SK-N-SH treated with all-trans-retinoic acid at 6 μM for 48 hours (cell line): ENCODE measurements around the gene DTNBP1.

ENCODE experiments used
- ATAC-seq: fragments of 200-7000 bp; cut with Tn5 transposase; 3 replicates; pipeline ENCODE4 v1.9.1; 2020; ENCODE audit warnings: mild to moderate bottlenecking, moderate library complexity
- ARNTL ChIP-seq: fragments of 450-650 bp; formaldehyde crosslinking; IDR thresholded peaks from 2 replicates; pipeline ENCODE4 v1.5.0; 2020; ENCODE audit warnings: low read depth, mild to moderate bottlenecking, moderate library complexity, borderline replicate concordance
- BACH2 ChIP-seq: fragments of 250-450 bp; sonication (Bioruptor Pico); IDR thresholded peaks from 2 replicates; pipeline ENCODE4 v1.9.0; 2021; ENCODE audit warnings: mild to moderate bottlenecking, borderline replicate concordance
- GLIS3 ChIP-seq: fragments of 250-450 bp; sonication (Bioruptor Pico); IDR thresholded peaks from 2 replicates; pipeline ENCODE4 v1.5.0; 2020; ENCODE audit warnings: mild to moderate bottlenecking, moderate library complexity
- ISL1 ChIP-seq: fragments of 250-450 bp; sonication (Bioruptor Pico); IDR thresholded peaks from 2 replicates; pipeline ENCODE4 v2.1.2; 2022; ENCODE audit warnings: mild to moderate bottlenecking, moderate library complexity
- RARB ChIP-seq: fragments of 250-450 bp; sonication (Bioruptor Pico); IDR thresholded peaks from 2 replicates; pipeline ENCODE4 v1.8.0; 2021; ENCODE audit warnings: mild to moderate bottlenecking, moderate library complexity
- SNAI2 ChIP-seq: fragments of 250-450 bp; sonication (Bioruptor Pico); IDR thresholded peaks from 2 replicates; pipeline ENCODE4 v1.5.0; 2020; ENCODE audit warnings: mild to moderate bottlenecking, moderate library complexity
- TCF4 ChIP-seq: fragments of 250-450 bp; sonication (Bioruptor Pico); IDR thresholded peaks from 2 replicates; pipeline ENCODE4 v1.8.0; 2021; ENCODE audit warnings: mild to moderate bottlenecking, moderate library complexity, borderline replicate concordance
- TOX ChIP-seq: fragments of 250-450 bp; sonication (Bioruptor Pico); IDR thresholded peaks from 2 replicates; pipeline ENCODE4 v1.8.0; 2021; ENCODE audit warnings: mild to moderate bottlenecking, moderate library complexity, borderline replicate concordance
- ZFP3 ChIP-seq: fragments of 250-450 bp; sonication (Bioruptor Pico); IDR thresholded peaks from 2 replicates; pipeline ENCODE4 v1.5.0; 2020; ENCODE audit warnings: mild to moderate bottlenecking, moderate library complexity
- ZNF8 ChIP-seq: fragments of 450-650 bp; formaldehyde crosslinking; IDR thresholded peaks from 2 replicates; pipeline ENCODE4 v1.5.0; 2020; ENCODE audit warnings: mild to moderate bottlenecking, moderate library complexity
- TF ChIP-seq, protein P1 (sequence below): fragments of 250-450 bp; sonication (Bioruptor Pico); IDR thresholded peaks from 2 replicates; pipeline ENCODE4 v1.5.1; 2020; ENCODE audit warnings: low read depth, mild to moderate bottlenecking, moderate library complexity
- TF ChIP-seq, protein P2 (sequence below): fragments of 250-450 bp; sonication (Bioruptor Pico); IDR thresholded peaks from 2 replicates; pipeline ENCODE4 v1.5.1; 2021; ENCODE audit warnings: mild to moderate bottlenecking, moderate library complexity
- TF ChIP-seq, protein P3 (sequence below): fragments of 250-450 bp; sonication (Bioruptor Pico); IDR thresholded peaks from 2 replicates; pipeline ENCODE4 v1.8.0; 2020; ENCODE audit warnings: mild to moderate bottlenecking, moderate library complexity, borderline replicate concordance
- TF ChIP-seq, protein P4 (sequence below): fragments of 250-450 bp; sonication (Bioruptor Pico); IDR thresholded peaks from 2 replicates; pipeline ENCODE4 v1.5.0; 2020; ENCODE audit warnings: mild to moderate bottlenecking, moderate library complexity
- TF ChIP-seq, protein P5 (sequence below): fragments of 250-450 bp; sonication (Bioruptor Pico); IDR thresholded peaks from 2 replicates; pipeline ENCODE4 v1.8.0; 2021; ENCODE audit warnings: low read depth, mild to moderate bottlenecking, moderate library complexity, borderline replicate concordance

Gene DTNBP1

DNA sequence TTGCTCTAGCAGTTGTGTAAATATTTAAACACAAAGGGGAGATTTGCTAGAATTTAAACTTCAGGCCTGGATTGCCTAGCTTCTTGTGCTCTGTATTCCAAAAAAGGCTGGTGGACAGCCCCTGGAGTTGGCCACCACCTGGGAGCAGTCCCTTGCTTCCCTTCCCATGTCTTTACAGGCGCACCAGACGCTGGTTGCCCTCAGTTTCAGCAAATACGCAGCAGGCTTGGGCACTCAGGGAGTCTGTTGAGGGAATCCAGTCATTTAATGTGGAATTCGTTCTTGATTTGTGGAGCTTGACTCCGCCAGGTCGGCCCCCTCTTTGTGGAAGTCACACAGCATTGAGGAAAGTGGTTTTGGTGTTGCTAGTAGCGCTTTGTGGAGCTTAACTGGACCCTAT is 156.8 kb downstream of the DTNBP1 start (continued):
- TF ChIP-seq, protein P1, sequence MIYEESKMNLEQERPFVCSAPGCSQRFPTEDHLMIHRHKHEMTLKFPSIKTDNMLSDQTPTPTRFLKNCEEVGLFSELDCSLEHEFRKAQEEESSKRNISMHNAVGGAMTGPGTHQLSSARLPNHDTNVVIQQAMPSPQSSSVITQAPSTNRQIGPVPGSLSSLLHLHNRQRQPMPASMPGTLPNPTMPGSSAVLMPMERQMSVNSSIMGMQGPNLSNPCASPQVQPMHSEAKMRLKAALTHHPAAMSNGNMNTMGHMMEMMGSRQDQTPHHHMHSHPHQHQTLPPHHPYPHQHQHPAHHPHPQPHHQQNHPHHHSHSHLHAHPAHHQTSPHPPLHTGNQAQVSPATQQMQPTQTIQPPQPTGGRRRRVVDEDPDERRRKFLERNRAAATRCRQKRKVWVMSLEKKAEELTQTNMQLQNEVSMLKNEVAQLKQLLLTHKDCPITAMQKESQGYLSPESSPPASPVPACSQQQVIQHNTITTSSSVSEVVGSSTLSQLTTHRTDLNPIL (CRISPR knock-in tag), result no peak
- TF ChIP-seq, all 23 proteins: peak for 0

DNA sequence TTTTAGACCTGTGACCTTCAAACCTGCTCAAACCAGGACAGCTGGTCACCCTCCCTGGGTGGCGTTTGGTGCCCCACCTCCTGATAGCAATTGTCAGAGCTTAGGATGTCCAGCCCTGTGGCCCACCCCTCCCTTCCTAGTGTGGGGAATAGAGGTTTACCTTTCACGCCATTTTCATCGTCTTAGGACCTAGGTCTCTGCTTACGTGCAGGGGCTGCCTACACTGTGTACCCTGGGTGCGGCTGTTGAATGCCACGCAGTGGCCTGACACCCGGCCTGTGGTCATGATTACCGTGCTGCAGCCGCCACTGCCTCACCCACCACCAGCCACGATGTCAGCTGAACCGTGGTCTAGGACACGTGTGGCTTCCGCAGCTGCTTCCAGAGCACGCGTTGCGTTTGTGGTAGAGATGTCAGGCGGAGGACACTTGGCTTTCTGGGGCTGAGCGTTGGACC is 157.3 kb downstream of the DTNBP1 start:
- ATAC-seq, result no peak
- TF ChIP-seq ARNTL (CRISPR knock-in tag), result no peak
- TF ChIP-seq RARB (CRISPR knock-in tag), result no peak
- TF ChIP-seq, protein P2, sequence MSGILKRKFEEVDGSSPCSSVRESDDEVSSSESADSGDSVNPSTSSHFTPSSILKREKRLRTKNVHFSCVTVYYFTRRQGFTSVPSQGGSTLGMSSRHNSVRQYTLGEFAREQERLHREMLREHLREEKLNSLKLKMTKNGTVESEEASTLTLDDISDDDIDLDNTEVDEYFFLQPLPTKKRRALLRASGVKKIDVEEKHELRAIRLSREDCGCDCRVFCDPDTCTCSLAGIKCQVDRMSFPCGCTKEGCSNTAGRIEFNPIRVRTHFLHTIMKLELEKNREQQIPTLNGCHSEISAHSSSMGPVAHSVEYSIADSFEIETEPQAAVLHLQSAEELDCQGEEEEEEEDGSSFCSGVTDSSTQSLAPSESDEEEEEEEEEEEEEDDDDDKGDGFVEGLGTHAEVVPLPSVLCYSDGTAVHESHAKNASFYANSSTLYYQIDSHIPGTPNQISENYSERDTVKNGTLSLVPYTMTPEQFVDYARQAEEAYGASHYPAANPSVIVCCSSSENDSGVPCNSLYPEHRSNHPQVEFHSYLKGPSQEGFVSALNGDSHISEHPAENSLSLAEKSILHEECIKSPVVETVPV (CRISPR knock-in tag), result no peak
- no peak for TF ChIP-seq SNAI2

DNA sequence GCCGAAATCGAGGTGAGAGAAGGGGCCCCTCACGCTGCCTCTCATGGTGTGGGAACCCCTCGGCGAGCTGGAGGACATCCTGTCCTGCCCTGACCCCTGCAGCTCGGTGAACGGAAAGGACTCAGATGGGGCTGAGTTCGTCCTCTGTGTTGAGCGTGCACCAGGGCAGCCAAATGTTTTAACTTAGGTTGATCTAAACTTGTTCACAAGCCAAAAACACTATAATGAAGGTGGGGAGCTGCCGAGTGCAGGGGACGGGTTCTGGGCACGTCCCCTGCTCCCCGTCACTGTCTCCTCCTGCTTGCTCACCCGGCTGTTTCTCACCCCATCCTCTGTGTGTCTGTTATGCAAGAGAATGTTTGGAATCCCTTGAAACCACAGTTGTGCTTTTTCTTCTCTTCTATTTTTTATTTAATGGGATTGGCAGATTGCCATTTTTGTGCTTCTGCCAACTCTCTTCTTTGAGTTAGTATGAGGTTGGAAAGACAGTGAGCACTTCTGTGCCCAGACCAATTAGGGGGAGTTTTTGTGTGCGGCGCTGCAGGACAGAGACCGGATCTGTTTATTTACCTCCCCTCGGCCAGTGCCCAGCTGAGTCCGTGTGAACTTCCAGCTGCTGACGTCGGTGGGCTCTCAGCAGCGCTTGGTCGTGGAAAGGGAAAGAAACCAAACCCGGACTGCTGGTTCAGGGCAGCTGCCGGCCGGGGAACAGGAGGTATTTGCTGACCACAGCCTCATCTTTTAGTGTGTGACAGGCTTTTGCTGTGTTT is 158.1 kb downstream of the DTNBP1 start:
- peak; percentile 92 for ATAC-seq
- TF ChIP-seq TOX (CRISPR knock-in tag), result 0 out of 2 replicates have a peak, but pooled peaks have one; percentile 21
- peak; percentile 69; the same call in 1 of the 2 replicates for TF ChIP-seq TCF4
- peak; percentile 74 for TF ChIP-seq ISL1 (CRISPR knock-in tag)
- TF ChIP-seq BACH2, result no peak
- TF ChIP-seq ZFP3, result no peak; the same call in 1 of the 2 replicates
- peak; percentile 51 for TF ChIP-seq GLIS3 (CRISPR knock-in tag)
- TF ChIP-seq, protein P3, sequence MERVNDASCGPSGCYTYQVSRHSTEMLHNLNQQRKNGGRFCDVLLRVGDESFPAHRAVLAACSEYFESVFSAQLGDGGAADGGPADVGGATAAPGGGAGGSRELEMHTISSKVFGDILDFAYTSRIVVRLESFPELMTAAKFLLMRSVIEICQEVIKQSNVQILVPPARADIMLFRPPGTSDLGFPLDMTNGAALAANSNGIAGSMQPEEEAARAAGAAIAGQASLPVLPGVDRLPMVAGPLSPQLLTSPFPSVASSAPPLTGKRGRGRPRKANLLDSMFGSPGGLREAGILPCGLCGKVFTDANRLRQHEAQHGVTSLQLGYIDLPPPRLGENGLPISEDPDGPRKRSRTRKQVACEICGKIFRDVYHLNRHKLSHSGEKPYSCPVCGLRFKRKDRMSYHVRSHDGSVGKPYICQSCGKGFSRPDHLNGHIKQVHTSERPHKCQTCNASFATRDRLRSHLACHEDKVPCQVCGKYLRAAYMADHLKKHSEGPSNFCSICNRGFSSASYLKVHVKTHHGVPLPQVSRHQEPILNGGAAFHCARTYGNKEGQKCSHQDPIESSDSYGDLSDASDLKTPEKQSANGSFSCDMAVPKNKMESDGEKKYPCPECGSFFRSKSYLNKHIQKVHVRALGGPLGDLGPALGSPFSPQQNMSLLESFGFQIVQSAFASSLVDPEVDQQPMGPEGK (CRISPR knock-in tag), result 0 out of 2 replicates have a peak, but pooled peaks have one; percentile 19
- TF ChIP-seq RARB (CRISPR knock-in tag), result no peak
- TF ChIP-seq, protein P4, sequence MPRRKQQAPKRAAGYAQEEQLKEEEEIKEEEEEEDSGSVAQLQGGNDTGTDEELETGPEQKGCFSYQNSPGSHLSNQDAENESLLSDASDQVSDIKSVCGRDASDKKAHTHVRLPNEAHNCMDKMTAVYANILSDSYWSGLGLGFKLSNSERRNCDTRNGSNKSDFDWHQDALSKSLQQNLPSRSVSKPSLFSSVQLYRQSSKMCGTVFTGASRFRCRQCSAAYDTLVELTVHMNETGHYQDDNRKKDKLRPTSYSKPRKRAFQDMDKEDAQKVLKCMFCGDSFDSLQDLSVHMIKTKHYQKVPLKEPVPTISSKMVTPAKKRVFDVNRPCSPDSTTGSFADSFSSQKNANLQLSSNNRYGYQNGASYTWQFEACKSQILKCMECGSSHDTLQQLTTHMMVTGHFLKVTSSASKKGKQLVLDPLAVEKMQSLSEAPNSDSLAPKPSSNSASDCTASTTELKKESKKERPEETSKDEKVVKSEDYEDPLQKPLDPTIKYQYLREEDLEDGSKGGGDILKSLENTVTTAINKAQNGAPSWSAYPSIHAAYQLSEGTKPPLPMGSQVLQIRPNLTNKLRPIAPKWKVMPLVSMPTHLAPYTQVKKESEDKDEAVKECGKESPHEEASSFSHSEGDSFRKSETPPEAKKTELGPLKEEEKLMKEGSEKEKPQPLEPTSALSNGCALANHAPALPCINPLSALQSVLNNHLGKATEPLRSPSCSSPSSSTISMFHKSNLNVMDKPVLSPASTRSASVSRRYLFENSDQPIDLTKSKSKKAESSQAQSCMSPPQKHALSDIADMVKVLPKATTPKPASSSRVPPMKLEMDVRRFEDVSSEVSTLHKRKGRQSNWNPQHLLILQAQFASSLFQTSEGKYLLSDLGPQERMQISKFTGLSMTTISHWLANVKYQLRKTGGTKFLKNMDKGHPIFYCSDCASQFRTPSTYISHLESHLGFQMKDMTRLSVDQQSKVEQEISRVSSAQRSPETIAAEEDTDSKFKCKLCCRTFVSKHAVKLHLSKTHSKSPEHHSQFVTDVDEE (CRISPR knock-in tag), result peak; percentile 64

DNA sequence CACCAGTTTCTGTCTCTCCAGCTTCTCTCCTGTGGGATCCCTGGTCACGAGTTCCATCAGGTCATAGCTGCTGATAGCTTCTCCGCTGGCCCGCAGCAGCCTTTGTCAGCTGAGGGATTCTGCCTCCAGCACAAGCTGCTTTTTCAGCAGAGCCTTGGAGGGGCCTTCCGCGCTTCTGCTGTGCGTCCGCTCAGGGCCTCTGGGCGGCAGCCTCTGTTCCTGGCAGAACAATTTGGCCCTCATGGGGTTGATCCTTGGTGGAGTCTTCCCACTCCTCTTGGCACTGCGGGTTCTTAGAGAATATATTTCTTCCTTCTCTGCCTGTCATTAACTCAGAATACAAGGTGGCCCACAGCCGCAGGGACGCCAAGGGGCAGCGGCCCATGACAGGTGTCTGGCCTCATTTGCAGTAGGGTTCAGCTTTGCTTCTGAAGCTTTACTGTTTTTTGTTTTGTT is 158.8 kb downstream of the DTNBP1 start:
- TF ChIP-seq ZNF8 (CRISPR knock-in tag), result no peak
- TF ChIP-seq, protein P5, sequence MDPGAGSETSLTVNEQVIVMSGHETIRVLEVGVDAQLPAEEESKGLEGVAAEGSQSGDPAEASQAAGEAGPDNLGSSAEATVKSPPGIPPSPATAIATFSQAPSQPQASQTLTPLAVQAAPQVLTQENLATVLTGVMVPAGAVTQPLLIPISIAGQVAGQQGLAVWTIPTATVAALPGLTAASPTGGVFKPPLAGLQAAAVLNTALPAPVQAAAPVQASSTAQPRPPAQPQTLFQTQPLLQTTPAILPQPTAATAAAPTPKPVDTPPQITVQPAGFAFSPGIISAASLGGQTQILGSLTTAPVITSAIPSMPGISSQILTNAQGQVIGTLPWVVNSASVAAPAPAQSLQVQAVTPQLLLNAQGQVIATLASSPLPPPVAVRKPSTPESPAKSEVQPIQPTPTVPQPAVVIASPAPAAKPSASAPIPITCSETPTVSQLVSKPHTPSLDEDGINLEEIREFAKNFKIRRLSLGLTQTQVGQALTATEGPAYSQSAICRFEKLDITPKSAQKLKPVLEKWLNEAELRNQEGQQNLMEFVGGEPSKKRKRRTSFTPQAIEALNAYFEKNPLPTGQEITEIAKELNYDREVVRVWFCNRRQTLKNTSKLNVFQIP (CRISPR knock-in tag), result no peak
- TF ChIP-seq, protein P4 (CRISPR knock-in tag), result no peak
- TF ChIP-seq GLIS3 (CRISPR knock-in tag), result no peak
- TF ChIP-seq, protein P1 (CRISPR knock-in tag), result no peak
- TF ChIP-seq, all 23 proteins: peak for 0
- ATAC-seq, result no peak
